Measurements from ENCODE around the gene YJEFN3.

Gene YJEFN3

DNA sequence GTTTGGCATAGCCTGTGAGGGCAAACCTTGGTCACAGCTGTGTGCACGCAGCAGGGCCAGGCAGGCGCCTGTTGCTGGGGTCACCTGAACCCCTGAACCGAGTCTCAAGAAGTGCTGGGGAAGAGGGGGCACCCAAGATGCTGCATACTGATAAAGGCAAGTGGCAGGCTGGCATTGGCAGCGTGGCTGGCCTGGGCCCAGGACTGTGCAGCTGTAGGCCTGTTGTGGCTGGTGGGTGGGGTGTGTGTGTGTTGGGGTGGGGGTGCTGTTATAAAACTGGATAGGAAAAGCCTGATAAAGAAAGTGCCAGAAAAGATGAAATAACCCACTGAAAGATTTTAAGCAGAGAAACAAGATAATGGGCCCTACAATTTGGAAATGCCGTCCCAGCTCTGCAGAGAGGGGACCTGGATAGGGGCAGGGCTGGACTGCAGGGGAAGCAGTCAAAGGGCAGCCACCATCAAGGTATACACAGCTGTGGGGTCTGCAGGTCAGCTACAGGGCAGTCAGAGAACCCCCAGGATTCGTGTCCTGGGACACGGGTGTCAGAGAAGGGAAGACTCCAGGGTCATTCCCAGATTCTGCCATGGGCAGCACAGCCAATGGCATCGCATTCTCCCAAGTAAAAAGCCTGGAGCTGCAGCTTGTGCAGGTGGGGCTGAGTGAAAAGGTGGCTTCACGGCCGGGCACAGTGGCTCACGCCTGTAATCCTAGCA is 42.5 kb downstream of the YJEFN3 start:
- DNase-seq (ENCODE audit: insufficient read length, low spot score): no peak
- FAIRE-seq: no peak
- TF ChIP-seq TAF1 (IDR thresholded peaks at IDR 0.05; ENCODE audit: low read depth, low read length): no peak
- TF ChIP-seq POLR2A (IDR thresholded peaks at IDR 0.05; ENCODE audit: low read depth, low read length): no peak
- TF ChIP-seq POLR2AphosphoS5 (IDR thresholded peaks at IDR 0.05; ENCODE audit: low read depth, low read length): no peak
- no peak for TF ChIP-seq POU2F2 (IDR thresholded peaks at IDR 0.05; ENCODE audit: low read depth, low read length)
- no peak for TF ChIP-seq SPI1 (IDR thresholded peaks at IDR 0.05; ENCODE audit: low read depth, low read length)
- no peak for TF ChIP-seq PAX5 (IDR thresholded peaks at IDR 0.05; ENCODE audit: insufficient read depth, low read length, severe bottlenecking)

DNA sequence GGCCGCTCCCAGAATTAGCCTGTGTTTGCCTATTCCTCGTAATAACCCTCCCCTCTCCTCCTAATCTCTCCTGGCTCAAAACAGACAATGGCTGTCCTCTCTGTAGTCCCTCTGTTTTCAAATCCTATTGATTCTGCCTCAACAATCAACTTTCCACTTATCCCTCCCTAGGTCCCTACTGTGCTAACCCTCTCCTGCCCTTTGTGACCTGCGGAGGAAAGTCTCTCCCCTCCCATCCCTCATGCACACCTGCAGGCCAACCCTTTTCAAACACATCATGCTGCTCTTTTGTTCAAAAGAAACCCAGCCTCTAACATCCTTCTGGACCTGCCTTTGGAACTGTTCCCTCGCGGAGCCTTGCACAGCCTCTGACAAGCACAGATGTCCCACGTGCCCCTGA is 46.7 kb downstream of the YJEFN3 start:
- TF ChIP-seq POLR2AphosphoS5 (IDR thresholded peaks at IDR 0.05; ENCODE audit: low read depth, low read length) (no peak), PAX5 (IDR thresholded peaks at IDR 0.05; ENCODE audit: insufficient read depth, low read length, severe bottlenecking) (no peak), SPI1 (IDR thresholded peaks at IDR 0.05; ENCODE audit: low read depth, low read length) (no peak), TAF1 (IDR thresholded peaks at IDR 0.05; ENCODE audit: low read depth, low read length) (no peak), POLR2A (IDR thresholded peaks at IDR 0.05; ENCODE audit: low read depth, low read length) (no peak), POU2F2 (IDR thresholded peaks at IDR 0.05; ENCODE audit: low read depth, low read length) (no peak)
- FAIRE-seq: no peak
- no peak for DNase-seq (ENCODE audit: insufficient read length, low spot score)

DNA sequence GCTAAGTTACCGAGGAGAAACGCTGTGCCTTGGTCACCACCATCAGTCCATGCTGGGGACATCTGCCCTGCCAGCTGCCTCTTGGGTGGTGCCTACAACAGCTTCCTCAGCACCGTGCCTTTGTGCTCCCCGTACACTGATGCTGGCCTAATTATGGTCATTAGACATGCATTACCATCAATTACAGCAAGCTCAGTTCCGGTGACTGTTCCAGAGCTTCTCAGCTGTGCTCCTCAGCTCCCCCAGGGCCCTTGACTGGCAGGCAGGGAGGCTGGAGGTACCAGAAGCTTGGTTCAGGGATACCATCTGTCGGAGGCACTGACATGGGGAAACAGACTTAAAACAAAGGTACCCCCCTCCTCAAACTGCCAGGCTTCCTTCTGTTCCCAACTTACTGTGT is 49.5 kb downstream of the YJEFN3 start:
- FAIRE-seq (no peak), DNase-seq (ENCODE audit: insufficient read length, low spot score) (no peak)

DNA sequence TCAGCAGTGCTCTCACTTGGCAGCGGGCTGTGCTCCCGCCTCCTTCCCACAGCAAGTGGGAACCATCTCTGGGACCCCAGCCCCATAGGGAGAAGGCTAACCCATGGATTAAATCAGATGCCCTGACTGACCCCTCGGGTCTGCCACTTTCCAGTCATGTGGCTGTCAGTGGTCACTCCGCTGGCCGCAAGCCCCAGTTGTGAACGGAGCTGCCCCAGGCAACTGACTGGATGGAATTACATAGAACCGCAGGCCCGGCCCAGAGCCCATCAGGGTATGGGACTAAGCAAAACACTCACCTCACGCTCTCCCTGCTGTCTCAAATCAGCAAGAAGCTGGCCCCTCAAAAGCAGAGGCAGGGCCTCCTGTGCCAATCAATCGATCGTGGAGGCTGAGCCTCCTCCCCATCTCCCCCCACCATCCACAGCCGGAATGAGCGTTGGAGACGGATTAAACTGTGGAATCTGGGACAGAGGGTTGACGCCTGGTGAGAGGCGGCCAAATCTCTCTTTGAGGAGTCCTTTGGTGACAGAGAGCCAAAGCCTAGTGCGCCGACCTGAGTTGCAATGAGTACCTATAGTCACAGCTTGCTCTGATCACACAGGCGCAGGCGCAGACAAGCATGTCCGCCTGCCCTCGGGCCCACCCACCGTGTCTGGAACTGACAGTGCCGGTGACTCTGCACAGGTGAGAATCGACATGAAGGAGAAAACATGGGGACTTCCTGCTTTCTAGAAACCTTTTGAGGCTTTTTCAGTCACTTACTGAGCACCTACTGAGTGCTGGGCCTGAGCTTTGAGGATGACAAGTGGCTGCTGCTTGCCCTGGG is 51.0 kb downstream of the YJEFN3 start:
- DNase-seq (ENCODE audit: insufficient read length, low spot score): no peak
- no peak for FAIRE-seq
- no peak for TF ChIP-seq PAX5 (IDR thresholded peaks at IDR 0.05; ENCODE audit: insufficient read depth, low read length, severe bottlenecking)
- no peak for TF ChIP-seq TAF1 (IDR thresholded peaks at IDR 0.05; ENCODE audit: low read depth, low read length)
- no peak for TF ChIP-seq POLR2A (IDR thresholded peaks at IDR 0.05; ENCODE audit: low read depth, low read length)
- TF ChIP-seq POU2F2 (IDR thresholded peaks at IDR 0.05; ENCODE audit: low read depth, low read length): no peak
- TF ChIP-seq SPI1 (IDR thresholded peaks at IDR 0.05; ENCODE audit: low read depth, low read length): no peak
- no peak for TF ChIP-seq POLR2AphosphoS5 (IDR thresholded peaks at IDR 0.05; ENCODE audit: low read depth, low read length)

More for the DNA sequence above, 49.5 kb downstream of the YJEFN3 start:
- TF ChIP-seq POLR2AphosphoS5 (IDR thresholded peaks at IDR 0.05; ENCODE audit: low read depth, low read length): no peak
- no peak for TF ChIP-seq PAX5 (IDR thresholded peaks at IDR 0.05; ENCODE audit: insufficient read depth, low read length, severe bottlenecking)
- no peak for TF ChIP-seq POU2F2 (IDR thresholded peaks at IDR 0.05; ENCODE audit: low read depth, low read length)
- no peak for TF ChIP-seq TAF1 (IDR thresholded peaks at IDR 0.05; ENCODE audit: low read depth, low read length)
- no peak for TF ChIP-seq POLR2A (IDR thresholded peaks at IDR 0.05; ENCODE audit: low read depth, low read length)
- no peak for TF ChIP-seq SPI1 (IDR thresholded peaks at IDR 0.05; ENCODE audit: low read depth, low read length)

DNA sequence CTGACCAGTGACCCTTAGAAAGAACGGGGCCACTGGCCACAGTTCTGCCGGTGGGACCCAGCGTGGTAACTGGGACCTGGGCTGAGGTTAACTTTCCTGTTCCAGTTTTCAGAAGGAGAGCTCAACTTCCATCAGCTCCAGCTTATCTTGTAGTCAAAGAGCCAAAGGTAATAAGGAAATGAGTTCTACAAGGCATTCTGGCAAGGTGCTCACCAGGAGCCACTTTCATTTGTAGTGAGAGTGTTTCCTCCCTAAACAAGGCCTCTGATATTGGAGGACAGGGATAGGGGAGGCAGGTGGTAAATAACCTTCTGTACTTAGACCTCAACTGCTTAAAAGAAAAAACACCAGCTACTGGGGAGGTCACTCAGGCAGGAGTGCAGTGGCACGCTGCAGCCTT is 51.7 kb downstream of the YJEFN3 start:
- TF ChIP-seq TAF1 (IDR thresholded peaks at IDR 0.05; ENCODE audit: low read depth, low read length) (no peak), POU2F2 (IDR thresholded peaks at IDR 0.05; ENCODE audit: low read depth, low read length) (no peak), PAX5 (IDR thresholded peaks at IDR 0.05; ENCODE audit: insufficient read depth, low read length, severe bottlenecking) (no peak), POLR2AphosphoS5 (IDR thresholded peaks at IDR 0.05; ENCODE audit: low read depth, low read length) (no peak), SPI1 (IDR thresholded peaks at IDR 0.05; ENCODE audit: low read depth, low read length) (no peak), POLR2A (IDR thresholded peaks at IDR 0.05; ENCODE audit: low read depth, low read length) (no peak)
- DNase-seq (ENCODE audit: insufficient read length, low spot score): no peak
- no peak for FAIRE-seq

DNA sequence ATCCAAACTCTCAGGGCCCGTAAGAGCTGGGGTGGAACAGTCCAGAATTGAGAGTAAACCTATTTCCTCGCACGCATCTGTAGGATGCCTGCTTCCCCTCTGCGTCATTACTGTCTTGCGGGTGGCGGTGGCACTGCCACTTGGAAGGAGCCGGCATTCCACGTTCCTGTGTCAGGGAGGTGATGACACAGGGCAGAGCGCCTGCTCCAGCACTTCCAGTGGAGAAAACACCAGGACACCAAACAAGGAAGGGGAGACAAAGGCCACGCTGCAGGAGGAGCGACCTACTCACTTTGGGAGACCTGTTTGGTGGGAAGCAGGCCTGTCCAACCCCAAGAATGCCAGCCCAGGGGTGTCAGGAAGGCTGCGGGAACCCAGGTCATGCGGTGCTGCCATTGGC is 52.7 kb downstream of the YJEFN3 start:
- DNase-seq (ENCODE audit: insufficient read length, low spot score) (no peak), FAIRE-seq (no peak)
- TF ChIP-seq POLR2AphosphoS5 (IDR thresholded peaks at IDR 0.05; ENCODE audit: low read depth, low read length) (no peak), TAF1 (IDR thresholded peaks at IDR 0.05; ENCODE audit: low read depth, low read length) (no peak), POLR2A (IDR thresholded peaks at IDR 0.05; ENCODE audit: low read depth, low read length) (no peak), PAX5 (IDR thresholded peaks at IDR 0.05; ENCODE audit: insufficient read depth, low read length, severe bottlenecking) (no peak), POU2F2 (IDR thresholded peaks at IDR 0.05; ENCODE audit: low read depth, low read length) (no peak), SPI1 (IDR thresholded peaks at IDR 0.05; ENCODE audit: low read depth, low read length) (no peak)

DNA sequence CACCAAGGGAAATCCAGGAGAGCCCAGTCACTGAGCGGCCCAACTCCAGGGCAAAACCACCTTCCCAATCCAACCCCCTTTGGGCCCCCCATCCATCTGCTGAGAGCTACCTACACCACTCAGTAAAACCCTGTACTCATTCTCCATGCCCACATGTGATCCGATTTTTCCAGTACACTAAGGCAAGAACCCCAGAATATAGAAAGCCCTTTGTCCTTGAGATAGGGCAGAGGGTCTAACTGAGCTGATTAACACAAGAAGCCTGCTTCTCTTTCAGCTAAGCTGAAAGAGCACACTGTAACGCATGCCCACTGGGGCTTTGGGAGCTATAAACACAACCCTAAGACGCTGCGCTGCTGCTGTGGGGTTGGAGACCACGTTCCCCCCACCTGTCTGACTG is 53.8 kb downstream of the YJEFN3 start:
- no peak for TF ChIP-seq POLR2AphosphoS5 (IDR thresholded peaks at IDR 0.05; ENCODE audit: low read depth, low read length)
- TF ChIP-seq PAX5 (IDR thresholded peaks at IDR 0.05; ENCODE audit: insufficient read depth, low read length, severe bottlenecking): no peak
- no peak for TF ChIP-seq POU2F2 (IDR thresholded peaks at IDR 0.05; ENCODE audit: low read depth, low read length)
- TF ChIP-seq TAF1 (IDR thresholded peaks at IDR 0.05; ENCODE audit: low read depth, low read length): no peak
- no peak for TF ChIP-seq SPI1 (IDR thresholded peaks at IDR 0.05; ENCODE audit: low read depth, low read length)
- no peak for TF ChIP-seq POLR2A (IDR thresholded peaks at IDR 0.05; ENCODE audit: low read depth, low read length)
- no peak for DNase-seq (ENCODE audit: insufficient read length, low spot score)
- FAIRE-seq: no peak

DNA sequence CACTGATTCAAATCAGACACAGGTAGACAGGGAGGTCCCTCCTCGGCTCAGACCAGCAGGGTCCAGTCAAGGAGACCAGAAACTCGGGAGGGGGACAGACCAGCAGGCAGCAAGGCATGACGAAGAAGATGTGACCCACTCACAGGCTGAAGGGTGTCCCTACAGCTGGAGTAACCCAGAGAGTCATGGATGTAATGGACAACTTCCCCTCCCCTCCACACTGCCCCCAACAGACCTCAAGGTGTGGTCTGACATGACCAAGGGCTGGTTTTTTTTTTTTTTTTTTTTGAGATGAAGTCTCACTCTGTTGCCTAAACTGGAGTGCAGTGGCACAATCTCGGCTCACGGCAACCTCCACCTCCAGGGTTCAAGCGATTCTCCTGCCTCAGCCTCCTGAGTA is 55.6 kb downstream of the YJEFN3 start:
- FAIRE-seq: no peak
- DNase-seq (ENCODE audit: insufficient read length, low spot score): no peak
- TF ChIP-seq TAF1 (IDR thresholded peaks at IDR 0.05; ENCODE audit: low read depth, low read length) (no peak), PAX5 (IDR thresholded peaks at IDR 0.05; ENCODE audit: insufficient read depth, low read length, severe bottlenecking) (no peak), POU2F2 (IDR thresholded peaks at IDR 0.05; ENCODE audit: low read depth, low read length) (no peak), POLR2A (IDR thresholded peaks at IDR 0.05; ENCODE audit: low read depth, low read length) (no peak), SPI1 (IDR thresholded peaks at IDR 0.05; ENCODE audit: low read depth, low read length) (no peak), POLR2AphosphoS5 (IDR thresholded peaks at IDR 0.05; ENCODE audit: low read depth, low read length) (no peak)

Data from GM12891 (cell line).